ENCODE results near the gene DSCAML1. TPM values are rescaled to one million over a fixed set of nuclear protein-coding genes. Genes with fewer than 3 reads are reported as not detected.

The DSCAML1 gene
- total RNA-seq, 1 experiment from 2014 or later = 0.90 TPM

DNA sequence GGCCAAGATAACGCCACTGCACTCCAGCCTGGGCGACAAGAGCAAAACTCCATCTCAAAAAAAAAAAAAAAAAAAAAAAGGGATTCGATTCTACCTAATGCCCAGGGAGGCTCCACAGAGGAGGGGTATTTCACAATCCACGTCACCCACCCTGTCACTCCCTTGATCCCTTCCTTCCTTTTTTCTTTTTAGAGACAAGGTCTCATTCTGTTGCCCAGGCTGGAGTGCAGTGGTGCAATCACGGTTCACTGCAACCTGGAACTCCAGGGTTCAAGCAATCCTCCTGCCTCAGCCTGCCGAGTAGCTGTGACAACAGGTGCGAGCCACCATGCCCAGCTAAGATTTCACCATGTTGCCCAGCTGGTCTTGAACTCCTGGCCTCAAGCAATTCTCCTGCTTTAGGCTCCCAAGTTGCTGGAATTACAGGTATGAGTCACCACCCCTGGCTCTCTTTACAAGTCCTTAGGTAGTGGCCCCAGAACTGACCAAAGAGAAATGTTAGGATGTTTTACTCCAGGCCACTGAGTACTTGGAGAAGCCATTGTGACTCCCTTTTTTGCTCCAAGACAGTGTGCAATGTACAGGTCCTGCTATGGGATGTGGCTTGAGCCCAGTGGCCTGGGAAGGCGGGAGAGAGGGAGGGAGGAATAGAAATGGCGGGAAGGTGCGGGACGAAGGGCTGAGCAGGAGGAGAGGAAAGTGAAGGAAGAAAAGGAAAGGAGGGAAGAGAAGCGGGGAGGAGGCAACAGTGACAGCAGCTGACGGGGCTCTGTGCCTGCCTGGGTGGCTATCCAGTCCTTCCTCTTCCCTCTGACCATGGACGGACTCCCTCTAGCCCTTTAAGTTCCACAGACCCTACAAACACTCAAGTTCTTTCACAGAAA is 39.3 kb upstream of the DSCAML1 start (continued):
- TF ChIP-seq, protein P1, sequence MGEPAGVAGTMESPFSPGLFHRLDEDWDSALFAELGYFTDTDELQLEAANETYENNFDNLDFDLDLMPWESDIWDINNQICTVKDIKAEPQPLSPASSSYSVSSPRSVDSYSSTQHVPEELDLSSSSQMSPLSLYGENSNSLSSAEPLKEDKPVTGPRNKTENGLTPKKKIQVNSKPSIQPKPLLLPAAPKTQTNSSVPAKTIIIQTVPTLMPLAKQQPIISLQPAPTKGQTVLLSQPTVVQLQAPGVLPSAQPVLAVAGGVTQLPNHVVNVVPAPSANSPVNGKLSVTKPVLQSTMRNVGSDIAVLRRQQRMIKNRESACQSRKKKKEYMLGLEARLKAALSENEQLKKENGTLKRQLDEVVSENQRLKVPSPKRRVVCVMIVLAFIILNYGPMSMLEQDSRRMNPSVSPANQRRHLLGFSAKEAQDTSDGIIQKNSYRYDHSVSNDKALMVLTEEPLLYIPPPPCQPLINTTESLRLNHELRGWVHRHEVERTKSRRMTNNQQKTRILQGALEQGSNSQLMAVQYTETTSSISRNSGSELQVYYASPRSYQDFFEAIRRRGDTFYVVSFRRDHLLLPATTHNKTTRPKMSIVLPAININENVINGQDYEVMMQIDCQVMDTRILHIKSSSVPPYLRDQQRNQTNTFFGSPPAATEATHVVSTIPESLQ (CRISPR knock-in tag; IDR thresholded peaks at IDR 0.05) = no peak
- TF ChIP-seq, protein P2, sequence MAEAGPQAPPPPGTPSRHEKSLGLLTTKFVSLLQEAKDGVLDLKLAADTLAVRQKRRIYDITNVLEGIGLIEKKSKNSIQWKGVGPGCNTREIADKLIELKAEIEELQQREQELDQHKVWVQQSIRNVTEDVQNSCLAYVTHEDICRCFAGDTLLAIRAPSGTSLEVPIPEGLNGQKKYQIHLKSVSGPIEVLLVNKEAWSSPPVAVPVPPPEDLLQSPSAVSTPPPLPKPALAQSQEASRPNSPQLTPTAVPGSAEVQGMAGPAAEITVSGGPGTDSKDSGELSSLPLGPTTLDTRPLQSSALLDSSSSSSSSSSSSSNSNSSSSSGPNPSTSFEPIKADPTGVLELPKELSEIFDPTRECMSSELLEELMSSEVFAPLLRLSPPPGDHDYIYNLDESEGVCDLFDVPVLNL (CRISPR knock-in tag; IDR thresholded peaks at IDR 0.05; ENCODE audit: borderline replicate concordance, low read depth) = no peak
- TF ChIP-seq ZNF423 (CRISPR knock-in tag; IDR thresholded peaks at IDR 0.05) (no peak), OVOL2 (CRISPR knock-in tag; IDR thresholded peaks at IDR 0.05; ENCODE audit: borderline replicate concordance) (no peak), GRHL2 (CRISPR knock-in tag; IDR thresholded peaks at IDR 0.05; ENCODE audit: insufficient replicate concordance, severe bottlenecking) (no peak), KAT7 (CRISPR knock-in tag; IDR thresholded peaks at IDR 0.05; ENCODE audit: borderline replicate concordance) (no peak), ATF1 (CRISPR knock-in tag; IDR thresholded peaks at IDR 0.05) (no peak), HMGA2 (CRISPR knock-in tag; IDR thresholded peaks at IDR 0.05) (no peak), SP1 (CRISPR knock-in tag; conservative IDR thresholded peaks at IDR 0.05) (no peak)

DNA sequence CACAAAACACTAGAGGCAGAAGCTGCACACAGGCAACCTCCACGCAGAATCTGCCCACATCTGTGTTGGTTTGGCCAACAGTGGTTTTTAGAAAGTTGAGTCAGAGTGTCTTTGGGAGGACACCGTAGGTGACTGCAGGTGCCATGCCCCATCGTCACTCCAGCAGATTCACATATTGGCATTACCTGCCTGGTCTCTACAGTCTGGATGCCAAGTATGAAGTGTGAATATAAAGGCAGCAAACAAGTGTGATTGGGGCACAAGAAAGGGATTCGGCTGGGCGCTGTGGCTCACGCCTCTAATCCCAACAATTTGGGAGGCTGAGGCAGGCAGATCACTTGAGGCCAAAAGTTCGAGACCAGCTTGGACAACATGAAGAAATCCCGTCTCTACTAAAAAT is 38.6 kb upstream of the DSCAML1 start:
- no peak for DNase-seq (ENCODE audit: low spot score)
- Mint-ChIP-seq H3K9me3 (no peaks in the 10 kb centered on the region), H3K36me3 (no peaks in the 10 kb centered on the region), H3K27me3 (ENCODE audit: low read depth) (no peaks in the 10 kb centered on the region), H3K4me3 (no peak overlapping the region), H3K27ac (no peak overlapping the region), H3K4me1 (peaks cover 26% of the 10 kb centered on the region)
- POLR2A ChIA-PET = interaction anchor here (0.6 kb wide), 1 partner anchor 575 kb away, joined by 3 read pairs; no protein-coding TSS in a partner anchor
- ATAC-seq = no peak
- CTCF ChIA-PET = interaction anchor here (3.3 kb wide), 1 partner anchor 111 kb away, joined by 23 read pairs; no protein-coding TSS in a partner anchor
- TF ChIP-seq, protein P2 (CRISPR knock-in tag; IDR thresholded peaks at IDR 0.05; ENCODE audit: borderline replicate concordance, low read depth) = no peak
- TF ChIP-seq, protein P3, sequence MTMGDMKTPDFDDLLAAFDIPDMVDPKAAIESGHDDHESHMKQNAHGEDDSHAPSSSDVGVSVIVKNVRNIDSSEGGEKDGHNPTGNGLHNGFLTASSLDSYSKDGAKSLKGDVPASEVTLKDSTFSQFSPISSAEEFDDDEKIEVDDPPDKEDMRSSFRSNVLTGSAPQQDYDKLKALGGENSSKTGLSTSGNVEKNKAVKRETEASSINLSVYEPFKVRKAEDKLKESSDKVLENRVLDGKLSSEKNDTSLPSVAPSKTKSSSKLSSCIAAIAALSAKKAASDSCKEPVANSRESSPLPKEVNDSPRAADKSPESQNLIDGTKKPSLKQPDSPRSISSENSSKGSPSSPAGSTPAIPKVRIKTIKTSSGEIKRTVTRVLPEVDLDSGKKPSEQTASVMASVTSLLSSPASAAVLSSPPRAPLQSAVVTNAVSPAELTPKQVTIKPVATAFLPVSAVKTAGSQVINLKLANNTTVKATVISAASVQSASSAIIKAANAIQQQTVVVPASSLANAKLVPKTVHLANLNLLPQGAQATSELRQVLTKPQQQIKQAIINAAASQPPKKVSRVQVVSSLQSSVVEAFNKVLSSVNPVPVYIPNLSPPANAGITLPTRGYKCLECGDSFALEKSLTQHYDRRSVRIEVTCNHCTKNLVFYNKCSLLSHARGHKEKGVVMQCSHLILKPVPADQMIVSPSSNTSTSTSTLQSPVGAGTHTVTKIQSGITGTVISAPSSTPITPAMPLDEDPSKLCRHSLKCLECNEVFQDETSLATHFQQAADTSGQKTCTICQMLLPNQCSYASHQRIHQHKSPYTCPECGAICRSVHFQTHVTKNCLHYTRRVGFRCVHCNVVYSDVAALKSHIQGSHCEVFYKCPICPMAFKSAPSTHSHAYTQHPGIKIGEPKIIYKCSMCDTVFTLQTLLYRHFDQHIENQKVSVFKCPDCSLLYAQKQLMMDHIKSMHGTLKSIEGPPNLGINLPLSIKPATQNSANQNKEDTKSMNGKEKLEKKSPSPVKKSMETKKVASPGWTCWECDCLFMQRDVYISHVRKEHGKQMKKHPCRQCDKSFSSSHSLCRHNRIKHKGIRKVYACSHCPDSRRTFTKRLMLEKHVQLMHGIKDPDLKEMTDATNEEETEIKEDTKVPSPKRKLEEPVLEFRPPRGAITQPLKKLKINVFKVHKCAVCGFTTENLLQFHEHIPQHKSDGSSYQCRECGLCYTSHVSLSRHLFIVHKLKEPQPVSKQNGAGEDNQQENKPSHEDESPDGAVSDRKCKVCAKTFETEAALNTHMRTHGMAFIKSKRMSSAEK (CRISPR knock-in tag; IDR thresholded peaks at IDR 0.05; ENCODE audit: borderline replicate concordance) = no peak
- TF ChIP-seq NFYB (CRISPR knock-in tag; conservative IDR thresholded peaks at IDR 0.05; ENCODE audit: low read depth) (no peak), NR3C1 (CRISPR knock-in tag; conservative IDR thresholded peaks at IDR 0.05; ENCODE audit: low read depth) (no peak), ETV6 (CRISPR knock-in tag; IDR thresholded peaks at IDR 0.05) (no peak), MYBL2 (CRISPR knock-in tag; IDR thresholded peaks at IDR 0.05) (no peak)
- TF ChIP-seq, protein P4, sequence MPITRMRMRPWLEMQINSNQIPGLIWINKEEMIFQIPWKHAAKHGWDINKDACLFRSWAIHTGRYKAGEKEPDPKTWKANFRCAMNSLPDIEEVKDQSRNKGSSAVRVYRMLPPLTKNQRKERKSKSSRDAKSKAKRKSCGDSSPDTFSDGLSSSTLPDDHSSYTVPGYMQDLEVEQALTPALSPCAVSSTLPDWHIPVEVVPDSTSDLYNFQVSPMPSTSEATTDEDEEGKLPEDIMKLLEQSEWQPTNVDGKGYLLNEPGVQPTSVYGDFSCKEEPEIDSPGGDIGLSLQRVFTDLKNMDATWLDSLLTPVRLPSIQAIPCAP (CRISPR knock-in tag; IDR thresholded peaks at IDR 0.05) = no peak
- TF ChIP-seq, protein P5, sequence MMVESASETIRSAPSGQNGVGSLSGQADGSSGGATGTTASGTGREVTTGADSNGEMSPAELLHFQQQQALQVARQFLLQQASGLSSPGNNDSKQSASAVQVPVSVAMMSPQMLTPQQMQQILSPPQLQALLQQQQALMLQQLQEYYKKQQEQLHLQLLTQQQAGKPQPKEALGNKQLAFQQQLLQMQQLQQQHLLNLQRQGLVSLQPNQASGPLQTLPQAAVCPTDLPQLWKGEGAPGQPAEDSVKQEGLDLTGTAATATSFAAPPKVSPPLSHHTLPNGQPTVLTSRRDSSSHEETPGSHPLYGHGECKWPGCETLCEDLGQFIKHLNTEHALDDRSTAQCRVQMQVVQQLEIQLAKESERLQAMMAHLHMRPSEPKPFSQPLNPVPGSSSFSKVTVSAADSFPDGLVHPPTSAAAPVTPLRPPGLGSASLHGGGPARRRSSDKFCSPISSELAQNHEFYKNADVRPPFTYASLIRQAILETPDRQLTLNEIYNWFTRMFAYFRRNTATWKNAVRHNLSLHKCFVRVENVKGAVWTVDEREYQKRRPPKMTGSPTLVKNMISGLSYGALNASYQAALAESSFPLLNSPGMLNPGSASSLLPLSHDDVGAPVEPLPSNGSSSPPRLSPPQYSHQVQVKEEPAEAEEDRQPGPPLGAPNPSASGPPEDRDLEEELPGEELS (CRISPR knock-in tag; IDR thresholded peaks at IDR 0.05) = no peak
- TF ChIP-seq, protein P6, sequence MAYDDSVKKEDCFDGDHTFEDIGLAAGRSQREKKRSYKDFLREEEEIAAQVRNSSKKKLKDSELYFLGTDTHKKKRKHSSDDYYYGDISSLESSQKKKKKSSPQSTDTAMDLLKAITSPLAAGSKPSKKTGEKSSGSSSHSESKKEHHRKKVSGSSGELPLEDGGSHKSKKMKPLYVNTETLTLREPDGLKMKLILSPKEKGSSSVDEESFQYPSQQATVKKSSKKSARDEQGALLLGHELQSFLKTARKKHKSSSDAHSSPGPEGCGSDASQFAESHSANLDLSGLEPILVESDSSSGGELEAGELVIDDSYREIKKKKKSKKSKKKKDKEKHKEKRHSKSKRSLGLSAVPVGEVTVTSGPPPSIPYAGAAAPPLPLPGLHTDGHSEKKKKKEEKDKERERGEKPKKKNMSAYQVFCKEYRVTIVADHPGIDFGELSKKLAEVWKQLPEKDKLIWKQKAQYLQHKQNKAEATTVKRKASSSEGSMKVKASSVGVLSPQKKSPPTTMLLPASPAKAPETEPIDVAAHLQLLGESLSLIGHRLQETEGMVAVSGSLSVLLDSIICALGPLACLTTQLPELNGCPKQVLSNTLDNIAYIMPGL (CRISPR knock-in tag; IDR thresholded peaks at IDR 0.05) = no peak
